CD4-positive, alpha-beta T cell treated with Interleukin-10 for 1 hour (primary cell): ENCODE results near the gene UNC80.
A peak's percentile ranks its signal among the peaks of the same experiment; 100 is the strongest.

Experiments used
- DNase-seq: peaks from one replicate; pipeline ENCODE4 v3.0.0-alpha.2; 2020

The UNC80 gene

GRCh38 chr2:209918251-209918650 is 146.6 kb downstream of the UNC80 start:
- no peak for DNase-seq

- no peak for DNase-seq
Measured at GRCh38 chr2:209922116-209922515, 150.5 kb downstream of the UNC80 start.

DNA sequence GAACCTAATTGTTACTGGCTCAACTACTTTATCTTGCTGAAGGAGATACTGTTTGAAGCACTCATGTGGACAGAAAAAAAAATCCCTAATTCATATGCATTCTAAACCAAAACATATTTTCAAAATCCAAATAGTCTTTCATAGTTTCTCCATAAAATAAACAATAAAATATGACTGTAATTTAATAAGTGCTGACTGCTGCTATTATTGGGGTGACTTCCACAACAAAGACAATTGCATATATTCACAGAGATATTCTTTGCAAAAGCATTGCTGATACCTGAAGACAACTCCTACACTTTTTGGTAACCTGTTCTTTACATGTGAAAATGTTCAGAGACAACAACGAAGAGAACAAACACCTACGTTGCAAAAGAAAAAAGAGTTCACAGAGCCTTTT is 157.7 kb downstream of the UNC80 start:
- DNase-seq = no peak

GRCh38 chr2:209933499-209934483 is 162.2 kb downstream of the UNC80 start:
- no peak for DNase-seq

- no peak for DNase-seq
Measured at GRCh38 chr2:209936106-209936666, 164.6 kb downstream of the UNC80 start.

DNA sequence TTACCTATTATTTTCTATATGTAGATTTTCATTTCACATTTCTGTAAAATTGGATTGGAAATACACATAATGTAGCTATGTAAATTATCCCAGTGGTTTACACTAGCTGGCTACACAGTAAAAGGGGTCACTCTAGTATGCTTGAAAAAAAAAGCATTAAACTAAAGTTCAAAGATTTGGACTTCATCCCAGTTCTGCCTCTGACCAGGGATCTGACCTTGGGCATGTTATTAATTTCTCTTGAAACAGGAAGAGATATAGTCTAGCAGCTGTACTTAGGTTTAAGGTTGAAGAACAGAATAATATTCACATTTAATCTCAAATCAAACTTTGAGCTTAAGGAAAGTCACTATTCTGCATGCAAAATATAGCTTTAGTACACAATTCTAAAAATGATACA is 166.3 kb downstream of the UNC80 start:
- no peak for DNase-seq

- DNase-seq = no peak
Measured at GRCh38 chr2:209938906-209939305, 167.3 kb downstream of the UNC80 start.

- no peak for DNase-seq
Measured at GRCh38 chr2:209940936-209941335, 169.3 kb downstream of the UNC80 start.

DNA sequence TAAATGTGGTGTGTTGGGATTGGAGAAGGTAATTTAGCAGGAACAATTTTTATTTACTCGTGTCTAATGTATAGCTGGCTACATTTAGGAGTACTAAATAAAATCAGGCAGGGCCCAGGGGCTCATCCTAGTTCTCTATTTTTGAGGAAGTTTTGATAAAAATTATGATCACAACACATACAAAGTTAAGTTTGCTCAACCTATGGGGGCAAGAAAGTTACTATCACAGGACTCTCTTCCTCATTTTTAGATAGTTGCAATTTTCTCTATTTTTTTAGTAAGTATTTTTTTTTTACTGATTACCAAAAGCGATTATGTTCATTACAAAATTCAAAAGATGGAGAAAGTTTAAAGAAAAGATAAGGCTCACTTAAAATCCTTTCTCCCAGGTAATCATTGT is 170.8 kb downstream of the UNC80 start:
- no peak for DNase-seq

DNA sequence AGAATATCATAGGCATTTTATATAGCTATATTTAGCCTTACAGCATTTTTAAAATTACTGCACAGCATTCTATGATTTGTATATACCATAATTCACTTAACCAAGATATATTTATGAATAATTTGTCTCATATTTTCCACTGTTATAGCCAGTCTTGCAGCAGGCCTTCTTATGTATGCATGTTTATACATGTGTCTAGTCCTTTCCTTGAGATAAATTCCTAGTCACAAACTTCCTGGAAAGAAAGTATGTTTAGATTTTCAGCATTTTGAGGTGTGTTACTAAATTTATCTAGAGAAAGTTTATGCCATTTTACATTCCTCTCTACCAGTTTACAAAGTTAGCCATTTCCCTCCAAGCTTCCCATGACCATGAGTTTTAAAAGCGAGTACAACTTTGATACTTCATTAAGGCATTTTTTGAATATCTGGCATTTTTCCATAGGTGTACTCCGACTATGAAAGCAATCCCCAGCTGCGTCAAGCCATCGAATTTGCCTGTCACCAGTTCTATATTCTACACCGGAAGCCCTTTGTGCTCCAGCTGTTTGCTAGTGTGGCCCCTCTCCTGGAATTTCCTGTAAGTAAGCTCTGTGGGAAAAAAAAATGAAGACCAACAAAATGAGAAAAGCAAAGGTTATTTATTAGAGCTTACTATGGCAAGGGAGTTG is 171.4 kb downstream of the UNC80 start:
- DNase-seq = no peak

- DNase-seq = no peak
Measured at GRCh38 chr2:209943776-209944175, 172.1 kb downstream of the UNC80 start.

DNA sequence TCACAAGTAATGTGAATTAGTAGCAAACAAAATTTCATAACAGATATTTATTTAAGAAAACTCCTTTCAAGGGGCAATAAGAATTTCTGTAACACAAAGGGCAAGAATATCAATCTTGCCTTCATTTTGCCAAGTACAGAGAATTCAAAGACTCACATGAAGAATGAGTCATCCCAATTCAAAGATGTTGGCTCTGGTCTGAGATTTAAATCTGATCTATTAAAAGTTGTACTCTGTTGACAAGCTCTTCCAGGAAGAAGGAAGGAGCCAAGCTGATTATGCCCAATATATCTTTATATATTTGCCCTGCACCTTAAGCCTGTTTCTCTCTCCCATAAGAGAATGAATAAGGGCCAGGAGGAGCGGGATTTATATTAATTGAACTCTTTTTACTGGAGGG is 174.9 kb downstream of the UNC80 start:
- no peak for DNase-seq

DNA sequence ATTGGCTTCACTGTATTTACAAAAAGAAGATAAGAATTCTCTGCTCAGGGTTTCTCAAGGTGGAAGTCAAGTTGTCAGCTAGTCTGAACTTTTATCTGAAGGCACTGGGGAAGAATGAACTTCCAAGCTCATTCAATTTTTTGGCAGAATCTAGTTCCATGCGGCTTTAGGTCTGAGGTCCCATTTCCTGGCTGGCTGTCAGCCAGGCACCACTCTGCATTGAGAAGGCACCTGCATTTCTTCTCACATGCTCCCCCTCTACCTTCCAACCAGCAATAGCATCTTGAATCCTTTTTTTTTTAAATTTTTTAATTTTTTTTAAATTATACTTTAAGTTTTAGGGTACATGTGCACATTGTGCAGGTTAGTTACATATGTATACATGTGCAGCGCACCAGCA is 184.6 kb downstream of the UNC80 start:
- no peak for DNase-seq

- DNase-seq = no peak
Measured at GRCh38 chr2:209958016-209958415, 186.4 kb downstream of the UNC80 start.

DNA sequence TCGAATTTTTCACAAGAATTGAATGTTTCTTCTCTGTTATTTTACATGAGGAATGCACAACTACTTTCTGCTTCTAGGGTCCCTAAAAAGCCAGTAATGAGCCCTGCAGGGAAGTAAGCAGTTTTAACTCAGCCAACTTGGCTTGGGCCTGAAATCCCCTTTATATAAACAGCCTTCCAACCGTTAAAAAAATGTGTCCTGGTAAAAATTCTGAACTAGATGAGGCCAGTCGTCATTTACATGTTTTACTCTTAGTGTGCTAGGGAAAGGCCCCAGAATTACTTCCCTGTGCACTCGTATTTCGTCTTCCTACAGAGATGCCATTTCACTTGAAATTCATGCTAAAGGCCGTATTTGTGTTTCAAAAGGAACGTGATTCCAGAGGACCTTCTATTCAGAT is 188.4 kb downstream of the UNC80 start:
- DNase-seq = no peak

DNA sequence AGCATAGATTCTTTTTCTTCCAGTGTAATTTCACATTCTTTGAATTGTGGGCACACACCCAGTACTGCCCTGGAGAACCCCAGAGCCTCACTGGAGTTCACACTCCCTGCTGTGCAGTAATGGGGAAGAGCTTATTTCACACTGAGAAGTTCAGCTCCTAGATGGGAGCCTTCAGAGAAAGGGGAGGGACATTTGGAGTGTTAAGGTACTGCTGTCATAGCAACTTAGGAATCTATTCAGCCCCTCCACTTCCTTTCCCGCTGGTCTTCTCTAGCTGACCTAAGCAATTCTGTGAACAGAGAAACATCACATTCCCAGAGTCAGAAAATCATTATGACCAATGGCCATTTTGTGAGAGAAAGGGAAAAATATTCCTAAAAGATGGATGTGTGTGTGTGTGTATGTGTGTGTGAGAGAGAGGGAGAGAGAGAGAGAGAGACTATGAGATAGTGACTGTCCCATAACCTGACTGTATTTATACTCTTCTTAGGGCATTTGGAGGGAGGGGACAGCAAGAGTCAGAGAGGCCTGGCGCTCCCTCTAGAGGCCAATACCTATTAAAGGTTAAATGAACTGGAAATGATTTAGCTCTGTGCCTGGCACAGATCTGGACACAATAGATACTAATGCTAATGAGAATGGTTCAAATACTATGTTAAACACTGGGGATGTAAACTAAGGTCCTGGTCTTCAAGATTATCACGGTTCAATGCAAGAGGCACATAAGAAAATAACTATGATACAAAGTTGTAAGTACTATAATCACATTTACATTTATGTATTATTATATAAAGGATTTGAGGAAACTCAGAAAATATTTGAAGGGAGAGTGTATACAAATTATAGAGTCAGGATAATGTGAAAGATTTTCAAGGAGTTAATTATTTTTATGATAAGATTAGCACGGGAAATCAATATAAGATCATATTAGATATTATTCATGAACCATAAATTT is 189.3 kb downstream of the UNC80 start:
- DNase-seq = peak; percentile 37

DNA sequence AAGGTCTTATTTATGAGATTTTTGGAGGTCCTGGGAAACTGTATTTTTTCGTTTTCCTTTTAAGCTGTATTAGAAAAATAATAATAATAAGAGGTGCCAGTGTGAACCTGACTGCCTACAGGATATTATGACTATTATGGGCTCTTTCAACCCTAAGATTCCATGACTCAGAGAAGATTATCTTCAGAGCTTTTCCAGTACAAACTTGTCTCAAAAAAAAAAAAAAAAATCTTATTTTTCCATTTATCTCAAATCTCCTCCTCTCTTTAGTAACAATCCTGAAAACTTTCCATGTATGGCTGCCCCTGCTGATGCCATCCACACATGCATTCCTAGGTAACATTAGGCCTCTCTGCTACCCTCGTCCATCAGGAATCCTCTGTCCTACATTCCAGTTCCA is 194.1 kb downstream of the UNC80 start:
- no peak for DNase-seq

- DNase-seq = no peak
Measured at GRCh38 chr2:209969692-209970091, 198.1 kb downstream of the UNC80 start.

DNA sequence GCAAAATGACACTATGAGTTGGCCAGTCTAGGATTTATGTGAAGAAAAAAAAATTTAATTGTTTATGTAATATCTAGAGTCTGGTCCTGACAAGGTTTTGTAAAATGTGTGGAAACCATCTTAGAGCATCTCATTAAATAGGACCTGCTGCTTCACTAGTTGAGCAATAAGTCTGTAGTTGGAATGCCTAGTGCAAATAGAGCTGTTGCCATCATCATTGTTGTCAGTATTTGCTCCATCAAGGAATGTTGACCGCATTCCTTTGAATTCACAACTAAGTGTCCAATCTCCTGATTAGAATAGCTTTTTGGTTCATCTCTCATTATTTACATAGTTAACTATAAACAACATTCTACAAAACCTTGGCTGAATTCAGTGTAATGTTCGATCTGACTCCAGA is 198.6 kb downstream of the UNC80 start:
- DNase-seq = no peak

- no peak for DNase-seq
Measured at GRCh38 chr2:209970711-209971110, 199.1 kb downstream of the UNC80 start.

DNA sequence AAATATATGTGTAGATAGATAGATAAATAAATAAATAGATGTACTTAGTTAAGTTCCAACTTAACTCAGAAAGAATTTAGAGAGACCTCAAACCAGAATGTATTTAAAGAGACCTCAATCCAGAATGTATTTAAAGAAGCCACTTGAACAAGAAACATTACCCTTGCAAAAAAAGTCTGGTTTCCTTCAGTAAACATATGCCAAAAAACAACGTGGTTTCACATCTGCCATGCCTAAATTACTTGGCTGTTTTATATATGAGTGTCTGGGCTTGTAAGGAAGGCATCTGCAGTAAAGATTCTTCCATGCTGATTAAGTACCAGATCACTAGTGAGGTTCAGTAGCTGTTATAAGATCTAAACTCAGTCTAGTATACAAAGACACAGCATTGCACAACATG is 201.7 kb downstream of the UNC80 start:
- no peak for DNase-seq

GRCh38 chr2:209974576-209974975 is 202.9 kb downstream of the UNC80 start:
- DNase-seq = no peak
